Measurements from ENCODE around the gene C16orf89. TPM values are rescaled to one million over a fixed set of nuclear protein-coding genes. Genes with fewer than 3 reads are reported as not detected.

Gene C16orf89
- total and polyA plus RNA-seq, 10 of the 15 experiments (the other 5 are each of a cell fraction or from before 2014, with no cell fraction given): not detected

DNA sequence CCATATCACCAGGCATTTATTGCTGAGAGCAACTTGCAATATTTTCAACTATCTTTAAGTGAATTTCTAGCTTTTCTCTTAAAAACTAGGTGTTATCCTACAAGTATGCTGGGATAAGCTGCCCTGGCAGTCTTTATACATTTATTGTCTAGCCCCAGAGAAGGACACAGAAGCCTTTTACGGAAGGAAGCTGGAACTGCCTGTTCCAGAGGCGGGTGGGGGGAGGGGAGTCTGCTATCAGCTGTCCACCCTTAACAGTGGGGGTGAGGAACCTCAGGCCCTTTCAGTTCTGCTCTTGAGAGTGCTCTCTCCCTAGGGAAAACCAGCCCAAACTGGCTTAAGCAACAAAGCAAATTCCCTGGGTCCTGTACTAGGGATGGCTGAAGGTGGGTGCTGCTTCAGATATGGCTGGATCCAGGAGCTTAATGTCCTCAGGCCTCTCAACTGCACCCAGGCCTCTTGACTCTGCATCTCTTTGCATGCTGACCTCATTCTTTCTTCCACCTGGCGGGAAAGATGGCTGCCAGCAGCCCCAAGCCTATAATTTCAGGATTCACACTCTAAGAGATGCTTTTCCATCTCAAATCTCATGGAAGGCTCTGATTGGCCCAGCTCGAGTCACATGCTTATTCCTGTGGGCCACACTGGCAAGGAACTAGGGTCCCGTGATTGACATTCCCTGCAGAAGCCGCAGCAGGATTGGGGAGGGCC, 48.6 kb downstream of the C16orf89 start:
- BruUV-seq (replicated peaks): no TSS peak

More for the DNA sequence above, 48.6 kb downstream of the C16orf89 start:
- intact Hi-C loops (cut with micrococcal nuclease; ENCODE audit: unreplicated experiment) (no loop called here), in situ Hi-C loops (cut with MboI) (no loop called here)
- DNase-seq (ENCODE audit: low read depth, low spot score) (no peak), ATAC-seq (no peak), FAIRE-seq (no peak)
- TF ChIP-seq PKNOX1 (IDR thresholded peaks at IDR 0.05): no peak
- no peak for TF ChIP-seq POLR2A (IDR thresholded peaks at IDR 0.05; ENCODE audit: low read depth, low read length)
- TF ChIP-seq, protein P1, sequence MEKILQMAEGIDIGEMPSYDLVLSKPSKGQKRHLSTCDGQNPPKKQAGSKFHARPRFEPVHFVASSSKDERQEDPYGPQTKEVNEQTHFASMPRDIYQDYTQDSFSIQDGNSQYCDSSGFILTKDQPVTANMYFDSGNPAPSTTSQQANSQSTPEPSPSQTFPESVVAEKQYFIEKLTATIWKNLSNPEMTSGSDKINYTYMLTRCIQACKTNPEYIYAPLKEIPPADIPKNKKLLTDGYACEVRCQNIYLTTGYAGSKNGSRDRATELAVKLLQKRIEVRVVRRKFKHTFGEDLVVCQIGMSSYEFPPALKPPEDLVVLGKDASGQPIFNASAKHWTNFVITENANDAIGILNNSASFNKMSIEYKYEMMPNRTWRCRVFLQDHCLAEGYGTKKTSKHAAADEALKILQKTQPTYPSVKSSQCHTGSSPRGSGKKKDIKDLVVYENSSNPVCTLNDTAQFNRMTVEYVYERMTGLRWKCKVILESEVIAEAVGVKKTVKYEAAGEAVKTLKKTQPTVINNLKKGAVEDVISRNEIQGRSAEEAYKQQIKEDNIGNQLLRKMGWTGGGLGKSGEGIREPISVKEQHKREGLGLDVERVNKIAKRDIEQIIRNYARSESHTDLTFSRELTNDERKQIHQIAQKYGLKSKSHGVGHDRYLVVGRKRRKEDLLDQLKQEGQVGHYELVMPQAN (conservative IDR thresholded peaks at IDR 0.05): no peak
- TF ChIP-seq CREM (IDR thresholded peaks at IDR 0.05; ENCODE audit: low read depth): no peak
- TF ChIP-seq HDAC6 (IDR thresholded peaks at IDR 0.05; ENCODE audit: unreplicated experiment): no peak
- no peak for TF ChIP-seq PAX8 (IDR thresholded peaks at IDR 0.05)
- TF ChIP-seq MTA2 (IDR thresholded peaks at IDR 0.05; ENCODE audit: low read depth): no peak
- TF ChIP-seq TBL1XR1 (IDR thresholded peaks at IDR 0.05; ENCODE audit: low read depth, low read length): no peak
- TF ChIP-seq, protein P2, sequence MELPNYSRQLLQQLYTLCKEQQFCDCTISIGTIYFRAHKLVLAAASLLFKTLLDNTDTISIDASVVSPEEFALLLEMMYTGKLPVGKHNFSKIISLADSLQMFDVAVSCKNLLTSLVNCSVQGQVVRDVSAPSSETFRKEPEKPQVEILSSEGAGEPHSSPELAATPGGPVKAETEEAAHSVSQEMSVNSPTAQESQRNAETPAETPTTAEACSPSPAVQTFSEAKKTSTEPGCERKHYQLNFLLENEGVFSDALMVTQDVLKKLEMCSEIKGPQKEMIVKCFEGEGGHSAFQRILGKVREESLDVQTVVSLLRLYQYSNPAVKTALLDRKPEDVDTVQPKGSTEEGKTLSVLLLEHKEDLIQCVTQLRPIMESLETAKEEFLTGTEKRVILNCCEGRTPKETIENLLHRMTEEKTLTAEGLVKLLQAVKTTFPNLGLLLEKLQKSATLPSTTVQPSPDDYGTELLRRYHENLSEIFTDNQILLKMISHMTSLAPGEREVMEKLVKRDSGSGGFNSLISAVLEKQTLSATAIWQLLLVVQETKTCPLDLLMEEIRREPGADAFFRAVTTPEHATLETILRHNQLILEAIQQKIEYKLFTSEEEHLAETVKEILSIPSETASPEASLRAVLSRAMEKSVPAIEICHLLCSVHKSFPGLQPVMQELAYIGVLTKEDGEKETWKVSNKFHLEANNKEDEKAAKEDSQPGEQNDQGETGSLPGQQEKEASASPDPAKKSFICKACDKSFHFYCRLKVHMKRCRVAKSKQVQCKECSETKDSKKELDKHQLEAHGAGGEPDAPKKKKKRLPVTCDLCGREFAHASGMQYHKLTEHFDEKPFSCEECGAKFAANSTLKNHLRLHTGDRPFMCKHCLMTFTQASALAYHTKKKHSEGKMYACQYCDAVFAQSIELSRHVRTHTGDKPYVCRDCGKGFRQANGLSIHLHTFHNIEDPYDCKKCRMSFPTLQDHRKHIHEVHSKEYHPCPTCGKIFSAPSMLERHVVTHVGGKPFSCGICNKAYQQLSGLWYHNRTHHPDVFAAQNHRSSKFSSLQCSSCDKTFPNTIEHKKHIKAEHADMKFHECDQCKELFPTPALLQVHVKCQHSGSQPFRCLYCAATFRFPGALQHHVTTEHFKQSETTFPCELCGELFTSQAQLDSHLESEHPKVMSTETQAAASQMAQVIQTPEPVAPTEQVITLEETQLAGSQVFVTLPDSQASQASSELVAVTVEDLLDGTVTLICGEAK (IDR thresholded peaks at IDR 0.05; ENCODE audit: borderline replicate concordance): no peak
- no peak for TF ChIP-seq MEF2A (IDR thresholded peaks at IDR 0.05; ENCODE audit: insufficient read depth, low read depth, low read length)
- TF ChIP-seq NBN (IDR thresholded peaks at IDR 0.05): no peak
- TF ChIP-seq BCL3 (IDR thresholded peaks at IDR 0.05; ENCODE audit: borderline replicate concordance, insufficient read depth, low read depth, low read length, poor library complexity, severe bottlenecking): no peak
- no peak for TF ChIP-seq SUZ12 (IDR thresholded peaks at IDR 0.05; ENCODE audit: unreplicated experiment)
- H3K9ac ChIP-seq (ENCODE audit: control insufficient read depth, insufficient read depth, low read length): no peak overlapping the region
- ChIA-PET POLR2A (no interaction called here), RAD21 (ENCODE audit: unreplicated experiment) (no interaction called here), SMC1A (ENCODE audit: uncharacterized antibody, unreplicated experiment) (no interaction called here), CTCF (no interaction called here)
- H4K20me1 ChIP-seq (ENCODE audit: control insufficient read depth, insufficient read depth): no peaks in the 10 kb centered on the region
- no peak overlapping the region for H3K4me3 ChIP-seq
- no peak overlapping the region for H2AFZ ChIP-seq (ENCODE audit: control insufficient read depth, low read depth, low read length)
- H3K79me2 ChIP-seq (ENCODE audit: control insufficient read depth, insufficient read depth, low read length): no peaks in the 10 kb centered on the region
- no peaks in the 10 kb centered on the region for H3K9me3 ChIP-seq (replicated peaks; ENCODE audit: control insufficient read depth, insufficient read depth, low read length)
- H3K27ac ChIP-seq (ENCODE audit: control insufficient read depth, insufficient read depth): no peak overlapping the region
- H3K36me3 ChIP-seq (ENCODE audit: control insufficient read depth in 2 of 2, insufficient read depth in 2 of 2, low read length in 1 of 2): no peaks in the 10 kb centered on the region
- no peak overlapping the region for H3K4me2 ChIP-seq (ENCODE audit: control insufficient read depth, insufficient read depth)
- H3K27me3 ChIP-seq (replicated peaks in 1 of 2; ENCODE audit: control insufficient read depth in 2 of 2, insufficient read depth in 2 of 2, low read length in 1 of 2): no peaks in the 10 kb centered on the region; a peak in 1 of 4 replicates
- 3% methylated on average over 6 of the region's 6 CpGs for WGBS (ENCODE audit: insufficient coverage, insufficient replicate concordance, low lambda C conversion rate, missing lambda C conversion rate)
- no peaks in the 10 kb centered on the region for H3K4me1 ChIP-seq (ENCODE audit: control insufficient read depth, insufficient read depth, low read length)

Measured in GM12878 (cell line).